IMR-90 (cell line): ENCODE results near the gene SHC2. TPM values are rescaled to one million over a fixed set of nuclear protein-coding genes. Genes with fewer than 3 reads are reported as not detected.

Experiments used
- ATAC-seq: fragments of 200-7000 bp; cut with Tn5 transposase; 2 replicates; pipeline ENCODE4 v1.9.1; 2020; ENCODE audit warnings: low read depth, mild to moderate bottlenecking, moderate library complexity
- BruUV-seq: library from RNA; stranded (reverse); fragments of 400-500 nt; replicated peaks from 2 replicates; lab custom pipeline; 2021; lab: Mats Ljungman, UMichigan
- CTCF ChIA-PET: fragments of 300-600 bp; formaldehyde crosslinking; extraction: SDS; loops from one replicate; lab custom pipeline; 2021; ENCODE audit warnings: antibody characterized with exemption; lab: Yijun Ruan, JAX
- POLR2A ChIA-PET: fragments of 300-600 bp; sonication (Branson Sonifier 250); formaldehyde crosslinking; loops from one replicate; lab custom pipeline; 2022; ENCODE audit warnings: antibody characterized with exemption; ENCODE audit not compliant: unreplicated experiment; lab: Charles Lee
- DNase-seq: peaks from one replicate; pipeline ENCODE4 v3.0.0; 2013
- H2AFZ ChIP-seq: replicated peaks from 2 replicates; pipeline ENCODE3; 2013; ENCODE audit warnings: low read length, mild to moderate bottlenecking; ENCODE audit not compliant: poor library complexity
- H2AK5ac ChIP-seq: 2 replicates; pipeline ENCODE4 v1.6.1; 2013; ENCODE audit warnings: low read depth, low read length, inconsistent platforms
- H2AK9ac ChIP-seq: replicated peaks from 2 replicates; pipeline ENCODE3; 2013; ENCODE audit warnings: mild to moderate bottlenecking, low read depth, low read length, moderate library complexity; ENCODE audit not compliant: poor library complexity
- H2BK120ac ChIP-seq: 2 replicates; pipeline ENCODE4 v1.6.1; 2013; ENCODE audit warnings: low read depth, low read length, inconsistent platforms
- H2BK15ac ChIP-seq: 3 replicates; pipeline ENCODE4 v1.6.1; 2013; ENCODE audit warnings: low read depth, low read length, inconsistent platforms
- H2BK20ac ChIP-seq: 2 replicates; pipeline ENCODE4 v1.6.1; 2013; ENCODE audit warnings: low read depth, mild to moderate bottlenecking, inconsistent platforms, low read length, moderate library complexity
- H2BK5ac ChIP-seq: 2 replicates; pipeline ENCODE4 v1.6.1; 2013; ENCODE audit warnings: mild to moderate bottlenecking, low read depth, low read length, inconsistent platforms; ENCODE audit not compliant: poor library complexity, severe bottlenecking
- H3K14ac ChIP-seq: replicated peaks from 2 replicates; pipeline ENCODE4 v1.6.1; 2013; ENCODE audit warnings: low read depth, low read length, inconsistent platforms
- H3K18ac ChIP-seq: 2 replicates; pipeline ENCODE4 v1.6.1; 2013; ENCODE audit warnings: low read depth, low read length, control low read depth
- H3K23ac ChIP-seq: 2 replicates; pipeline ENCODE4 v1.6.1; 2013; ENCODE audit warnings: low read depth, low read length, inconsistent platforms
- H3K27ac ChIP-seq: 2 replicates; pipeline ENCODE4 v1.5.1; 2013; ENCODE audit warnings: mild to moderate bottlenecking, control low read depth, low read length; ENCODE audit not compliant: insufficient read depth
- H3K27me3 ChIP-seq: 2 replicates; pipeline ENCODE4 v1.6.1; 2013; ENCODE audit warnings: low read length; ENCODE audit not compliant: control insufficient read depth, insufficient read depth
- H3K36me3 ChIP-seq: 2 replicates; pipeline ENCODE4 v1.6.1; 2013; ENCODE audit warnings: low read length, mixed read lengths; ENCODE audit not compliant: control insufficient read depth, insufficient read depth
- H3K4ac ChIP-seq: 2 replicates; pipeline ENCODE4 v1.6.1; 2013; ENCODE audit warnings: low read depth, low read length, inconsistent platforms
- H3K4me1 ChIP-seq: 2 replicates; pipeline ENCODE4 v1.6.1; 2013; ENCODE audit warnings: low read length, mixed read lengths; ENCODE audit not compliant: control insufficient read depth, insufficient read depth
- H3K4me2 ChIP-seq: 2 replicates; pipeline ENCODE4 v1.6.1; 2013; ENCODE audit warnings: low read depth, mild to moderate bottlenecking, control low read depth, low read length, moderate library complexity
- H3K4me3 ChIP-seq: 2 replicates; pipeline ENCODE4 v1.5.1; 2013; ENCODE audit warnings: low read depth, mild to moderate bottlenecking, control low read depth, low read length, moderate library complexity; ENCODE audit not compliant: insufficient read depth
- H3K56ac ChIP-seq: 2 replicates; pipeline ENCODE4 v1.6.1; 2013; ENCODE audit warnings: low read length, inconsistent platforms; ENCODE audit not compliant: insufficient read depth; ENCODE audit errors: extremely low read depth
- H3K79me1 ChIP-seq, 2 experiments: 2 replicates each; pipeline ENCODE4 v1.6.1; 2013; ENCODE audit warnings: low read length in 2 of 2, inconsistent platforms in 1 of 2, low read depth in 1 of 2
- H3K9ac ChIP-seq: 2 replicates; pipeline ENCODE4 v1.6.1; 2013; ENCODE audit warnings: low read depth, low read length, control low read depth
- H3K9me1 ChIP-seq: 2 replicates; pipeline ENCODE4 v1.6.1; 2013; ENCODE audit warnings: low read length, inconsistent platforms; ENCODE audit not compliant: insufficient read depth
- H3K9me3 ChIP-seq: 2 replicates; pipeline ENCODE4 v1.6.1; 2013; ENCODE audit warnings: low read length; ENCODE audit not compliant: control insufficient read depth, insufficient read depth
- H4K20me1 ChIP-seq: 2 replicates; pipeline ENCODE4 v1.6.1; 2013; ENCODE audit warnings: low read length, inconsistent platforms; ENCODE audit not compliant: insufficient read depth
- H4K5ac ChIP-seq: 2 replicates; pipeline ENCODE4 v1.6.1; 2013; ENCODE audit warnings: mild to moderate bottlenecking, low read depth, low read length, control low read depth
- H4K8ac ChIP-seq, 2 experiments: 2 replicates each; pipeline ENCODE4 v1.6.1; 2013; ENCODE audit warnings: low read depth in 2 of 2, low read length in 2 of 2, control low read depth in 1 of 2, inconsistent platforms in 1 of 2
- H4K91ac ChIP-seq: 2 replicates; pipeline ENCODE4 v1.6.1; 2013; ENCODE audit warnings: low read depth, low read length, inconsistent platforms; ENCODE audit not compliant: insufficient read depth
- BHLHE40 ChIP-seq: fragments of 150-350 bp; IDR thresholded peaks from 2 replicates; pipeline ENCODE4 v1.6.1; 2016; ENCODE audit warnings: mild to moderate bottlenecking, low read depth, low read length
- CEBPB ChIP-seq: IDR thresholded peaks from 2 replicates; pipeline ENCODE4 v1.6.1; 2012; ENCODE audit warnings: low read depth, low read length, improper control_type of control experiment
- CHD1 ChIP-seq: IDR thresholded peaks from 2 replicates; pipeline ENCODE4 v1.6.1; 2012; ENCODE audit warnings: low read depth, low read length, improper control_type of control experiment
- FOS ChIP-seq: fragments of 150-350 bp; IDR thresholded peaks from 2 replicates; pipeline ENCODE4 v1.6.1; 2016; ENCODE audit warnings: low read depth, low read length
- MAFK ChIP-seq: IDR thresholded peaks from 2 replicates; pipeline ENCODE4 v1.6.1; 2012; ENCODE audit warnings: low read depth, low read length, improper control_type of control experiment
- MAZ ChIP-seq: IDR thresholded peaks from 2 replicates; pipeline ENCODE4 v1.6.1; 2012; ENCODE audit warnings: low read depth, mild to moderate bottlenecking, low read length, improper control_type of control experiment, moderate library complexity, borderline replicate concordance
- MXI1 ChIP-seq: IDR thresholded peaks from 2 replicates; pipeline ENCODE4 v1.6.1; 2012; ENCODE audit warnings: low read depth, mild to moderate bottlenecking, low read length, moderate library complexity, borderline replicate concordance
- NFE2L2 ChIP-seq: fragments of 150-350 bp; IDR thresholded peaks from 2 replicates; pipeline ENCODE4 v1.6.1; 2016; ENCODE audit warnings: low read depth, mild to moderate bottlenecking, low read length
- POLR2A ChIP-seq: IDR thresholded peaks from 2 replicates; pipeline ENCODE4 v1.6.1; 2012; ENCODE audit warnings: mild to moderate bottlenecking, low read depth, low read length
- RAD21 ChIP-seq: IDR thresholded peaks from 2 replicates; pipeline ENCODE4 v1.6.1; 2012; ENCODE audit warnings: low read length, improper control_type of control experiment
- RCOR1 ChIP-seq: IDR thresholded peaks from 2 replicates; pipeline ENCODE4 v1.6.1; 2012; ENCODE audit warnings: mild to moderate bottlenecking, low read length, improper control_type of control experiment; ENCODE audit not compliant: insufficient replicate concordance
- RFX5 ChIP-seq: IDR thresholded peaks from 2 replicates; pipeline ENCODE4 v1.8.0; 2012; ENCODE audit warnings: low read depth, mild to moderate bottlenecking, low read length, moderate library complexity
- SMC3 ChIP-seq: fragments of 150-350 bp; IDR thresholded peaks from 2 replicates; pipeline ENCODE4 v1.6.1; 2016; ENCODE audit warnings: low read depth, mild to moderate bottlenecking, antibody characterized with exemption, low read length, moderate library complexity
- WGBS, 2 experiments: methylation state at CpG; one replicate each; pipeline versions ENCODE4 v1.1.5 to v1.1.7; 2013; ENCODE audit warnings: missing lambda C conversion rate in 2 of 2; ENCODE audit not compliant: insufficient read length in 1 of 2; ENCODE audit errors: extremely low coverage in 2 of 2; 5-methylcytosine and 5-hydroxymethylcytosine counted together
- dilution Hi-C: fragments of 300-500 bp; cut with HindIII; formaldehyde crosslinking; loops from one replicate; pipeline ENCODE4 v1.14.3; 2018; ENCODE audit warnings: low sequenced_read_pairs; ENCODE audit not compliant: unreplicated experiment
- in situ Hi-C: fragments of 300-500 bp; cut with MboI; formaldehyde crosslinking; loops from 3 replicates; pipeline ENCODE4 v1.14.3; 2019; ENCODE audit warnings: low sequenced_read_pairs, inconsistent platforms, mixed read lengths
- intact Hi-C: fragments of 100-400 bp; cut with micrococcal nuclease; formaldehyde crosslinking; loops from 2 replicates; pipeline ENCODE4 v1.10.0; 2022
- polyA plus RNA-seq, 3 experiments: library from polyadenylated mRNA; depleted of rRNA; stranded (reverse); fragments of >200 nt; gene quantifications; 2 replicates each; pipeline ENCODE4 v1.2.3, GENCODE V29; 2012; ENCODE audit warnings: low replicate concordance in 1 of 3
- total RNA-seq: library from RNA; depleted of rRNA; stranded (reverse); fragments of >200 nt; gene quantifications from 2 replicates; pipeline ENCODE4 v1.2.3, GENCODE V29; 2012
- TF ChIP-seq, protein P1 (sequence below): fragments of 150-350 bp; IDR thresholded peaks from 2 replicates; pipeline ENCODE4 v1.6.1; 2016; ENCODE audit warnings: low read depth, mild to moderate bottlenecking, low read length, moderate library complexity, borderline replicate concordance
- TF ChIP-seq, protein P2 (sequence below): conservative IDR thresholded peaks from 2 replicates; pipeline ENCODE4 v1.5.1; 2012; ENCODE audit warnings: mild to moderate bottlenecking, low read depth, low read length, improper control_type of control experiment

Gene SHC2
- total and polyA plus RNA-seq, 2 of the 4 experiments (the other 2 are of a cell fraction), result 0.68 TPM; not detected in 1

DNA sequence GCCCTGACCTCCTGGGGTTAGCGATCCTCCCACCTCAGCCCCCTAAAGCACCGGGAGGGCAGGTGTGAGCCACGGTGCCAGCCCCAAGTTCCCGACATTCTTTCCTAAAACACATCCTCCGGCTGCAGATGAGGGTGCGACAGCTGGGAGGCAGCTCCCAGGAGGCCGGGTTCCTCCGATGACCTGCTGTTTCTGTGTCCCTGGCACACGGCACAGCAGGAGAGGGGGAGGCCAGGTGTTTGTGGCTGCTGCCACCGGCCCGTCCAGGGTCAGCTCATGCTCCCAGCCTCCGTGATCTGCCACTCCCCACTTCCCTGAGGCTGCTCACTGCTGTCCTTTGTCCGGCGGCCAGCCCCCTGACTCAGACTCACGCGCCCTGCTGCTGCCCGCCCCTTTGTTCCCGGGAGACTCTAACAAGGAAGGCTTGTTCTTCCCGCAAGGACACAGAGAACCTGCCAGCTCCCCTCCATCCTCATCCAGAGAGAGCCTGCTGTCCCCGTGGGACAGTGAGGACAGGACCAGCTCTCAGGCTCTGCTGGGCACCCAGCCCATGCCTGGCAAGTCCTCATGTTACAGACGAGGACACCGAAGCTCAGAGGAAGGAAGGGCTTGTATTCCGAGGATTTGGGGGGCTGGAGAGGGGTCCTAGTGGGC is 24.9 kb upstream of the SHC2 start (continued):
- TF ChIP-seq MAZ (no peak), POLR2A (no peak)

DNA sequence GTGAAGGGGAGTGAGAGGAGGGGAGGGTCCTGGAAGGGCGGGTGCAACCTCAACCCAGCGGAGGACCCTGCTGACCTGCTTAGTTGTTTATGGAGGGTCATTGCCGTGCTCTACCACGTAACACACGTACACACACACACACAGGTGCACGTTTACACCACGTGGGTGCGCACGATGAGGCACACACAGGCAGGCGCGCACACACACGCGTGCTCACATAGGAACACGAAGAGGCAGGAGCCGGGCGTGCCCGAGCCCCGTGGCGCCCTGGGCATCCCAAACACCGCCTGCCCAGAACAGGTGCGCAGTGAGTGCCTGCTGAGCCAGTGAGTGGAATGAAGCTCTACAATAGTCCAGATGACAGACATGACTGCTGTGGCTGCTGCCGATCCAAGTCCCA is 24.2 kb upstream of the SHC2 start:
- Histone ChIP-seq H3K9me3 (no peaks in the 10 kb centered on the region), H3K9ac (no peak overlapping the region), H4K8ac (no peak overlapping the region), H2AK5ac (no peak overlapping the region), H3K23ac (no peak overlapping the region), H4K20me1 (no peaks in the 10 kb centered on the region), H3K27me3 (peaks cover 8% of the 10 kb centered on the region; the same call in 1 of the 2 replicates), H3K4me3 (no peak overlapping the region), H3K4me1 (peaks cover 4% of the 10 kb centered on the region; the same call in 1 of the 2 replicates), H3K4me2 (no peak overlapping the region), H2BK15ac (no peak overlapping the region), H3K27ac (no peak overlapping the region), H3K9me1 (peaks cover 4% of the 10 kb centered on the region; the same call in 1 of the 2 replicates), H4K5ac (no peak overlapping the region), H3K4ac (no peak overlapping the region), H2BK120ac (no peak overlapping the region), H2AK9ac (no peak overlapping the region), H2BK5ac (no peak overlapping the region), H3K79me1 (peaks cover 0 to 7% of the 10 kb centered on the region in 2 experiments; a peak in 1 of 4 replicates), H2BK20ac (no peak overlapping the region), H3K14ac (no peak overlapping the region), H4K91ac (no peak overlapping the region), H3K36me3 (no peaks in the 10 kb centered on the region), H2AFZ (peak overlapping the region; percentile 24), H3K18ac (no peak overlapping the region), H3K56ac (no peak overlapping the region)
- no peak for DNase-seq
- ChIA-PET POLR2A (no interaction called here), CTCF (no interaction called here)
- intact Hi-C loops (loop anchor here (10.0 kb wide), 1 partner anchor 140 kb away; the partner anchor contains the start of gene MIER2), dilution Hi-C loops (no loop called here), in situ Hi-C loops (no loop called here)
- BruUV-seq, result no TSS peak
- no peak for ATAC-seq
- WGBS, 2 experiments, result 89% methylated on average over 12 of the region's 22 CpGs; no CpG with 5 or more reads in 1 of the 2 experiments
- TF ChIP-seq MXI1, result no peak
- no peak for TF ChIP-seq RAD21
- TF ChIP-seq FOS, result no peak
- no peak for TF ChIP-seq BHLHE40
- TF ChIP-seq, protein P1, sequence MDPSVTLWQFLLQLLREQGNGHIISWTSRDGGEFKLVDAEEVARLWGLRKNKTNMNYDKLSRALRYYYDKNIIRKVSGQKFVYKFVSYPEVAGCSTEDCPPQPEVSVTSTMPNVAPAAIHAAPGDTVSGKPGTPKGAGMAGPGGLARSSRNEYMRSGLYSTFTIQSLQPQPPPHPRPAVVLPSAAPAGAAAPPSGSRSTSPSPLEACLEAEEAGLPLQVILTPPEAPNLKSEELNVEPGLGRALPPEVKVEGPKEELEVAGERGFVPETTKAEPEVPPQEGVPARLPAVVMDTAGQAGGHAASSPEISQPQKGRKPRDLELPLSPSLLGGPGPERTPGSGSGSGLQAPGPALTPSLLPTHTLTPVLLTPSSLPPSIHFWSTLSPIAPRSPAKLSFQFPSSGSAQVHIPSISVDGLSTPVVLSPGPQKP, result no peak
- TF ChIP-seq CEBPB, result no peak
- TF ChIP-seq, protein P2, sequence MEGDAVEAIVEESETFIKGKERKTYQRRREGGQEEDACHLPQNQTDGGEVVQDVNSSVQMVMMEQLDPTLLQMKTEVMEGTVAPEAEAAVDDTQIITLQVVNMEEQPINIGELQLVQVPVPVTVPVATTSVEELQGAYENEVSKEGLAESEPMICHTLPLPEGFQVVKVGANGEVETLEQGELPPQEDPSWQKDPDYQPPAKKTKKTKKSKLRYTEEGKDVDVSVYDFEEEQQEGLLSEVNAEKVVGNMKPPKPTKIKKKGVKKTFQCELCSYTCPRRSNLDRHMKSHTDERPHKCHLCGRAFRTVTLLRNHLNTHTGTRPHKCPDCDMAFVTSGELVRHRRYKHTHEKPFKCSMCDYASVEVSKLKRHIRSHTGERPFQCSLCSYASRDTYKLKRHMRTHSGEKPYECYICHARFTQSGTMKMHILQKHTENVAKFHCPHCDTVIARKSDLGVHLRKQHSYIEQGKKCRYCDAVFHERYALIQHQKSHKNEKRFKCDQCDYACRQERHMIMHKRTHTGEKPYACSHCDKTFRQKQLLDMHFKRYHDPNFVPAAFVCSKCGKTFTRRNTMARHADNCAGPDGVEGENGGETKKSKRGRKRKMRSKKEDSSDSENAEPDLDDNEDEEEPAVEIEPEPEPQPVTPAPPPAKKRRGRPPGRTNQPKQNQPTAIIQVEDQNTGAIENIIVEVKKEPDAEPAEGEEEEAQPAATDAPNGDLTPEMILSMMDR, result no peak
- no peak for TF ChIP-seq MAZ
- TF ChIP-seq NFE2L2, result no peak
- no peak for TF ChIP-seq RFX5
- TF ChIP-seq MAFK, result no peak
- no peak for TF ChIP-seq SMC3
- TF ChIP-seq CHD1, result no peak
- TF ChIP-seq POLR2A, result no peak
- no peak for TF ChIP-seq RCOR1
